H1 (cell line): ENCODE data around the gene PCDHA1. TPM values are rescaled to one million over a fixed set of nuclear protein-coding genes. Genes with fewer than 3 reads are reported as not detected.
A peak's percentile ranks its signal among the peaks of the same experiment; 100 is the strongest.

ENCODE experiments used
- CTCF ChIA-PET: fragments of 300-600 bp; sonication (Branson Sonifier 250); formaldehyde crosslinking; loops from one replicate; lab custom pipeline; 2021; ENCODE audit not compliant: partially characterized antibody; lab: Charles Lee
- POLR2A ChIA-PET: fragments of 300-600 bp; sonication (Branson Sonifier 250); formaldehyde crosslinking; loops from one replicate; lab custom pipeline; 2021; ENCODE audit warnings: inconsistent platforms; ENCODE audit not compliant: partially characterized antibody; lab: Charles Lee
- DNase-seq, 2 experiments: peaks; one replicate each; pipeline versions ENCODE4 v3.0.0 to v3.0.0-alpha.2; 2010 to 2022; ENCODE audit warnings: low spot score in 2 of 2, low read depth in 1 of 2, mixed read lengths in 1 of 2
- FAIRE-seq: peaks from 2 replicates; lab custom pipeline; 2011; peaks lifted over from hg19 to GRCh38; lab: Jason Lieb, UNC
- H2AFZ ChIP-seq: 2 replicates; pipeline ENCODE4 v1.8.1; 2012; ENCODE audit warnings: low read length, inconsistent platforms
- H2AK5ac ChIP-seq: 2 replicates; pipeline ENCODE4 v1.6.1; 2013; ENCODE audit warnings: low read depth, low read length
- H2BK120ac ChIP-seq: replicated peaks from 2 replicates; pipeline ENCODE3; 2013; ENCODE audit warnings: low read depth, low read length, inconsistent platforms
- H2BK12ac ChIP-seq: 2 replicates; pipeline ENCODE4 v1.6.1; 2013; ENCODE audit warnings: low read depth, low read length
- H2BK15ac ChIP-seq: 2 replicates; pipeline ENCODE4 v1.6.1; 2013; ENCODE audit warnings: low read length
- H2BK20ac ChIP-seq: 2 replicates; pipeline ENCODE4 v1.6.1; 2013; ENCODE audit warnings: low read length
- H2BK5ac ChIP-seq: 2 replicates; pipeline ENCODE4 v1.6.1; 2013; ENCODE audit warnings: low read depth, low read length
- H3K14ac ChIP-seq: 2 replicates; pipeline ENCODE4 v1.6.1; 2013; ENCODE audit warnings: inconsistent platforms; ENCODE audit not compliant: insufficient read length
- H3K18ac ChIP-seq: 2 replicates; pipeline ENCODE4 v1.6.1; 2013; ENCODE audit warnings: low read length; ENCODE audit errors: extremely low read depth
- H3K23ac ChIP-seq: 2 replicates; pipeline ENCODE4 v1.6.1; 2013; ENCODE audit warnings: inconsistent platforms; ENCODE audit not compliant: insufficient read length
- H3K23me2 ChIP-seq: 2 replicates; pipeline ENCODE4 v1.6.1; 2013; ENCODE audit warnings: low read depth, low read length
- H3K27ac ChIP-seq: 2 replicates; pipeline ENCODE4 v1.6.1; 2011; ENCODE audit warnings: low read depth, low read length, inconsistent platforms
- H3K27me3 ChIP-seq, 4 experiments: replicated peaks in 1 of 4; 1 replicate in 1 of 4; 2 replicates in 3 of 4; pipeline versions ENCODE4 v1.6.1 to v1.8.1; 2011 to 2013; ENCODE audit warnings: low read length in 3 of 4, mild to moderate bottlenecking in 3 of 4, inconsistent platforms in 2 of 4, mixed read lengths in 2 of 4, moderate library complexity in 1 of 4; ENCODE audit not compliant: control insufficient read depth in 3 of 4, insufficient read depth in 3 of 4; ENCODE audit errors: extremely low read depth in 1 of 4
- H3K36me3 ChIP-seq, 4 experiments: 2 replicates each; pipeline versions ENCODE4 v1.6.1 to v1.8.1; 2011 to 2013; ENCODE audit warnings: mild to moderate bottlenecking in 4 of 4, low read length in 3 of 4, moderate library complexity in 2 of 4, control low read depth in 1 of 4, inconsistent platforms in 1 of 4; ENCODE audit not compliant: insufficient read depth in 4 of 4, control insufficient read depth in 2 of 4
- H3K4ac ChIP-seq: replicated peaks from 2 replicates; pipeline ENCODE3; 2013; ENCODE audit warnings: low read length, low read depth, mixed read lengths, inconsistent platforms; ENCODE audit not compliant: insufficient read length
- H3K4me1 ChIP-seq, 4 experiments: replicated peaks in 1 of 4; 1 replicate in 1 of 4; 2 replicates in 3 of 4; pipeline versions ENCODE4 v1.6.1 to v1.8.1; 2011 to 2013; ENCODE audit warnings: low read length in 3 of 4, inconsistent platforms in 2 of 4, mixed read lengths in 1 of 4; ENCODE audit not compliant: insufficient read depth in 4 of 4, control insufficient read depth in 3 of 4
- H3K4me2 ChIP-seq, 2 experiments: 2 replicates each; pipeline versions ENCODE4 v1.6.1 to v1.8.1; 2011 to 2013; ENCODE audit warnings: low read depth in 2 of 2, low read length in 2 of 2, control low read depth in 1 of 2, inconsistent platforms in 1 of 2, mild to moderate bottlenecking in 1 of 2; ENCODE audit not compliant: insufficient read depth in 1 of 2
- H3K4me3 ChIP-seq, 4 experiments: fragments of 200-600, 300-600 bp in 1 of 4; sonication (generic), shearing (Covaris generic), sonication (Bioruptor Twin) in 1 of 4; 2 replicates each; pipeline versions ENCODE4 v1.5.1 to v1.8.1; 2011 to 2016; ENCODE audit warnings: low read length in 4 of 4, low read depth in 3 of 4, control low read depth in 2 of 4, inconsistent platforms in 2 of 4, mild to moderate bottlenecking in 2 of 4, mixed read lengths in 1 of 4, moderate library complexity in 1 of 4; ENCODE audit not compliant: insufficient read depth in 2 of 4; ENCODE audit errors: extremely low read depth in 1 of 4
- H3K56ac ChIP-seq: replicated peaks from 2 replicates; pipeline ENCODE3; 2013; ENCODE audit warnings: low read depth, mild to moderate bottlenecking, mixed read lengths, low read length, inconsistent platforms; ENCODE audit not compliant: insufficient read length
- H3K79me1 ChIP-seq: 2 replicates; pipeline ENCODE4 v1.6.1; 2013; ENCODE audit warnings: low read depth, low read length, control low read depth
- H3K79me2 ChIP-seq, 2 experiments: 2 replicates each; pipeline versions ENCODE4 v1.6.1 to v1.8.1; 2012 to 2013; ENCODE audit warnings: low read length in 2 of 2, mild to moderate bottlenecking in 2 of 2, inconsistent platforms in 1 of 2; ENCODE audit not compliant: insufficient read depth in 2 of 2, control insufficient read depth in 1 of 2
- H3K9ac ChIP-seq, 4 experiments: replicated peaks in 1 of 4; 1 replicate in 1 of 4; 2 replicates in 3 of 4; pipeline versions ENCODE4 v1.6.1 to v1.8.1; 2011 to 2013; ENCODE audit warnings: low read depth in 3 of 4, low read length in 3 of 4, control low read depth in 2 of 4, mild to moderate bottlenecking in 2 of 4, moderate library complexity in 2 of 4, inconsistent platforms in 1 of 4; ENCODE audit errors: extremely low read depth in 1 of 4
- H3K9me3 ChIP-seq, 2 experiments: 2 replicates each; pipeline versions ENCODE4 v1.6.1 to v1.8.1; 2012 to 2013; ENCODE audit warnings: mild to moderate bottlenecking in 2 of 2, moderate library complexity in 2 of 2, control low read depth in 1 of 2, inconsistent platforms in 1 of 2, low read depth in 1 of 2, low read length in 1 of 2, mixed read lengths in 1 of 2; ENCODE audit not compliant: insufficient read depth in 2 of 2
- H4K20me1 ChIP-seq, 2 experiments: replicated peaks in 1 of 2; 2 replicates each; pipeline versions ENCODE3 to v1.8.1; 2011 to 2013; ENCODE audit warnings: inconsistent platforms in 2 of 2, low read length in 2 of 2, mild to moderate bottlenecking in 1 of 2; ENCODE audit not compliant: insufficient read depth in 2 of 2, control insufficient read depth in 1 of 2
- H4K5ac ChIP-seq: 2 replicates; pipeline ENCODE4 v1.6.1; 2013; ENCODE audit warnings: low read length, low read depth, mixed read lengths, inconsistent platforms; ENCODE audit not compliant: insufficient read length
- H4K8ac ChIP-seq: 2 replicates; pipeline ENCODE4 v1.8.0; 2013; ENCODE audit warnings: mild to moderate bottlenecking, moderate library complexity, low read length, inconsistent platforms; ENCODE audit not compliant: insufficient read depth; ENCODE audit errors: extremely low read depth
- H4K91ac ChIP-seq: replicated peaks from 2 replicates; pipeline ENCODE3; 2013; ENCODE audit warnings: low read length, mixed read lengths, inconsistent platforms; ENCODE audit not compliant: insufficient read length
- BACH1 ChIP-seq: IDR thresholded peaks from 2 replicates; pipeline ENCODE4 v1.6.1; 2012; ENCODE audit warnings: low read length, improper control_type of control experiment
- CBX5 ChIP-seq: fragments of 300-800, 300-1000 bp; sonication (generic); IDR thresholded peaks from 2 replicates; pipeline ENCODE4 v1.7.1; 2016; ENCODE audit warnings: antibody characterized with exemption, low read length, low read depth
- CBX8 ChIP-seq: fragments of 300-800, 300-1000 bp; sonication (generic); IDR thresholded peaks from 2 replicates; pipeline ENCODE4 v1.7.1; 2016; ENCODE audit warnings: low read depth, low read length, borderline replicate concordance
- EZH2 ChIP-seq: fragments of 200-600 bp; sonication (generic); IDR thresholded peaks from 2 replicates; pipeline ENCODE4 v1.7.1; 2012; ENCODE audit warnings: low read depth, mild to moderate bottlenecking, moderate library complexity, low read length, inconsistent platforms; ENCODE audit not compliant: severe bottlenecking
- KDM4A ChIP-seq: IDR thresholded peaks from one replicate; pipeline ENCODE4 v1.7.1; 2012; ENCODE audit warnings: low read depth, mild to moderate bottlenecking, moderate library complexity, low read length, inconsistent platforms; ENCODE audit not compliant: severe bottlenecking
- PHF8 ChIP-seq: fragments of 200-600 bp; sonication (generic); conservative IDR thresholded peaks from 2 replicates; pipeline ENCODE4 v1.7.1; 2012; ENCODE audit warnings: low read depth, mild to moderate bottlenecking, inconsistent platforms, low read length, moderate library complexity
- POLR2AphosphoS5 ChIP-seq: IDR thresholded peaks from 2 replicates; pipeline ENCODE4 v1.6.1; 2011; ENCODE audit warnings: low read depth, low read length
- RBBP5 ChIP-seq: IDR thresholded peaks from 2 replicates; pipeline ENCODE4 v1.7.1; 2012; ENCODE audit warnings: low read depth, mild to moderate bottlenecking, inconsistent platforms, low read length, moderate library complexity, borderline replicate concordance
- SP4 ChIP-seq: IDR thresholded peaks from 2 replicates; pipeline ENCODE4 v1.6.1; 2012; ENCODE audit warnings: low read length, inconsistent platforms
- TAF1 ChIP-seq: IDR thresholded peaks from 2 replicates; pipeline ENCODE4 v1.6.1; 2011; ENCODE audit warnings: mild to moderate bottlenecking, low read depth, low read length
- TBP ChIP-seq: IDR thresholded peaks from 2 replicates; pipeline ENCODE4 v1.6.1; 2011; ENCODE audit warnings: low read depth, low read length, improper control_type of control experiment
- TEAD4 ChIP-seq: IDR thresholded peaks from 2 replicates; pipeline ENCODE4 v1.6.1; 2012; ENCODE audit warnings: low read depth, low read length, inconsistent platforms, mixed read lengths
- WGBS, 2 experiments: shearing (Covaris generic) in 1 of 2; methylation state at CpG; one replicate each; pipeline versions ENCODE4 v1.1.6 to v1.1.7; 2013 to 2015; ENCODE audit warnings: low lambda C conversion rate in 2 of 2, mixed read lengths in 2 of 2, inconsistent platforms in 1 of 2, low coverage in 1 of 2, missing lambda C conversion rate in 1 of 2; ENCODE audit not compliant: insufficient replicate concordance in 2 of 2, insufficient coverage in 1 of 2, insufficient read length in 1 of 2; ENCODE audit errors: extremely low coverage in 1 of 2, missing lambda C conversion rate in 1 of 2; 5-methylcytosine and 5-hydroxymethylcytosine counted together
- polyA plus RNA-seq, 7 experiments: library from polyadenylated mRNA; depleted of rRNA in 3 of 7; stranded (reverse) in 5 of 7; unstranded in 2 of 7; fragments of >200 nt in 5 of 7; fragments of 200-250 nt in 2 of 7; gene quantifications; 1 replicate in 5 of 7; 2 replicates in 1 of 7; 4 replicates in 1 of 7; pipeline versions ENCODE4 v1.2.1 to v1.2.3, GENCODE V29; 2011 to 2013; ENCODE audit warnings: missing spikeins in 2 of 7, mixed read lengths in 2 of 7
- total RNA-seq: library from RNA; stranded (reverse); fragmentation: NEBNext Ultra II Directional; extraction: Animal tissue kit (Norgen Biotek cat#: 25700); gene quantifications from 2 replicates; pipeline ENCODE4 v1.2.1, GENCODE V29; 2021

PCDHA1 gene
- total and polyA plus RNA-seq, 2 of the 8 experiments (the other 6 are each of a cell fraction or from before 2014, with no cell fraction given), result 0.23 to 0.50 TPM

- Histone ChIP-seq H3K4me1 (no peaks in the 10 kb centered on the region), H3K36me3 (peaks cover 0 to 6% (median 0%) of the 10 kb centered on the region in 4 experiments; a peak in 1 of 8 replicates), H3K4me3 (peak within 1 kb of the TSS; percentile 67 to 83 (median 72)), H2BK15ac (no peak within 1 kb of the TSS), H3K9ac (peak within 1 kb of the TSS; percentile 62 to 85 (median 72); a peak in 6 of 7 replicates), H2BK120ac (no peak within 1 kb of the TSS), H2BK20ac (no peak within 1 kb of the TSS), H3K14ac (no peak within 1 kb of the TSS), H2AK5ac (no peak within 1 kb of the TSS), H2AFZ (peak within 1 kb of the TSS; percentile 95), H3K79me2 (no peaks in the 10 kb centered on the region), H3K79me1 (no peaks in the 10 kb centered on the region), H3K9me3 (peaks cover 0 to 13% of the 10 kb centered on the region in 2 experiments; a peak in 1 of 4 replicates), H4K91ac (no peak within 1 kb of the TSS), H3K23ac (no peak within 1 kb of the TSS), H4K5ac (no peak within 1 kb of the TSS), H3K4me2 (peak within 1 kb of the TSS; percentile 67 to 69), H3K18ac (no peak within 1 kb of the TSS), H3K27me3 (no peaks in the 10 kb centered on the region), H3K4ac (no peak within 1 kb of the TSS), H4K20me1 (no peaks in the 10 kb centered on the region), H2BK12ac (no peak within 1 kb of the TSS), H3K23me2 (no peaks in the 10 kb centered on the region), H4K8ac (peak within 1 kb of the TSS; percentile 35; the same call in 1 of the 2 replicates), H3K56ac (no peak within 1 kb of the TSS), H2BK5ac (no peak within 1 kb of the TSS), H3K27ac (no peak within 1 kb of the TSS; the same call in 1 of the 2 replicates)
- CTCF ChIA-PET, result interaction anchor here (0.6 to 3.4 kb wide), 37 partner anchors 9 to 335 kb away, joined by 3 to 23 read pairs (median 4); partner anchors contain the start of genes DND1, PCDHA11, PCDHA12 and PCDHA4
- WGBS, 2 experiments, result 11% methylated on average over 36 of the region's 44 CpGs; no CpG with 5 or more reads in 1 of the 2 experiments
- no peak for FAIRE-seq
- POLR2A ChIA-PET, result interaction anchor here (1.2 to 2.1 kb wide), 4 partner anchors 14 to 184 kb away, joined by 3 to 7 read pairs (median 6); no protein-coding TSS in a partner anchor
- DNase-seq, result no peak
- TF ChIP-seq SP4, result no peak
- 0 out of 2 replicates have a peak, but pooled peaks have one; percentile 9 for TF ChIP-seq TAF1
- TF ChIP-seq PHF8, result no peak
- no peak for TF ChIP-seq EZH2
- no peak for TF ChIP-seq TEAD4
- TF ChIP-seq BACH1, result no peak
- TF ChIP-seq CBX5, result no peak
- peak; percentile 53 for TF ChIP-seq KDM4A
- no peak for TF ChIP-seq RBBP5
- TF ChIP-seq CBX8, result no peak
- TF ChIP-seq POLR2AphosphoS5, result peak; percentile 44; the same call in 1 of the 2 replicates
- TF ChIP-seq TBP, result no peak
Measured at GRCh38 chr5:140855772-140856674, 70.1 kb downstream of the PCDHA1 start, which contains the start of gene PCDHA10. Gene PCDHA10, plus strand, starts transcription at chr5:140855897. Its CDS starts 152 bp downstream, at chr5:140856049.
